ENCODE data around the gene C1RL. TPM values are rescaled to one million over a fixed set of nuclear protein-coding genes. Genes with fewer than 3 reads are reported as not detected.
A peak's percentile ranks its signal among the peaks of the same experiment; 100 is the strongest.

The C1RL gene
- total RNA-seq, 4 donors from 2014 or later = 64.8 to 159 (median 88.2) TPM

- Histone ChIP-seq H3K36me3 (peaks cover 15 to 50% (median 34%) of the 10 kb centered on the region in 4 donors), H3K4me1 (peaks cover 19 to 61% (median 54%) of the 10 kb centered on the region in 4 donors), H3K27me3 (no peaks in the 10 kb centered on the region), H3K9me3 (no peaks in the 10 kb centered on the region), H3K4me3 (peak overlapping the region; percentile 53 to 75 (median 61)), H3K27ac (replicated peaks in 1 of 4) (peak overlapping the region; percentile 81 to 88 (median 85))
- no peak for DNase-seq (ENCODE audit: extremely low spot score)
- intact Hi-C loops (cut with DNase I) = no loop called here
- peak; percentile 34 to 61 for TF ChIP-seq POLR2AphosphoS5 (IDR thresholded peaks at IDR 0.05)
- no peak for TF ChIP-seq POLR2A (IDR thresholded peaks at IDR 0.05; ENCODE audit: low read depth)
- WGBS = 74% methylated on average over 15 of the region's 16 CpGs
Measured at GRCh38 chr12:7090222-7090998, 18.6 kb downstream of the C1RL start.

GRCh38 chr12:7089196-7089871 is 19.7 kb downstream of the C1RL start:
- Histone ChIP-seq H3K27ac (replicated peaks in 1 of 4) (peak overlapping the region; percentile 81 to 88 (median 85)), H3K4me3 (peak overlapping the region; percentile 53 to 75 (median 61)), H3K9me3 (no peaks in the 10 kb centered on the region), H3K27me3 (no peaks in the 10 kb centered on the region), H3K36me3 (peaks cover 15 to 60% (median 44%) of the 10 kb centered on the region in 4 donors), H3K4me1 (peaks cover 19 to 61% (median 54%) of the 10 kb centered on the region in 4 donors)
- intact Hi-C loops (cut with DNase I) = no loop called here
- DNase-seq (ENCODE audit: extremely low spot score) = no peak
- WGBS = 73% methylated on average over 7 of the region's 11 CpGs
- TF ChIP-seq POLR2AphosphoS5 (IDR thresholded peaks at IDR 0.05) = peak in 1 of 2 donors; percentile 8
- no peak for TF ChIP-seq CTCF (IDR thresholded peaks at IDR 0.05)
- no peak for TF ChIP-seq EP300 (IDR thresholded peaks at IDR 0.05)

- Histone ChIP-seq H3K4me3 (no peak overlapping the region), H3K27ac (replicated peaks in 1 of 4) (peak overlapping the region in 1 of 4 donors; percentile 87), H3K27me3 (no peaks in the 10 kb centered on the region), H3K9me3 (no peaks in the 10 kb centered on the region), H3K36me3 (peaks cover 32 to 71% (median 57%) of the 10 kb centered on the region in 4 donors), H3K4me1 (peaks cover 9 to 38% (median 27%) of the 10 kb centered on the region in 4 donors)
- no peak for DNase-seq (ENCODE audit: extremely low spot score)
- intact Hi-C loops (cut with DNase I) = no loop called here
- TF ChIP-seq CTCF (IDR thresholded peaks at IDR 0.05) (no peak), POLR2AphosphoS5 (IDR thresholded peaks at IDR 0.05) (no peak), POLR2A (IDR thresholded peaks at IDR 0.05; ENCODE audit: low read depth) (no peak), EP300 (IDR thresholded peaks at IDR 0.05) (no peak)
Measured at GRCh38 chr12:7083125-7083524, 25.9 kb downstream of the C1RL start.

DNA sequence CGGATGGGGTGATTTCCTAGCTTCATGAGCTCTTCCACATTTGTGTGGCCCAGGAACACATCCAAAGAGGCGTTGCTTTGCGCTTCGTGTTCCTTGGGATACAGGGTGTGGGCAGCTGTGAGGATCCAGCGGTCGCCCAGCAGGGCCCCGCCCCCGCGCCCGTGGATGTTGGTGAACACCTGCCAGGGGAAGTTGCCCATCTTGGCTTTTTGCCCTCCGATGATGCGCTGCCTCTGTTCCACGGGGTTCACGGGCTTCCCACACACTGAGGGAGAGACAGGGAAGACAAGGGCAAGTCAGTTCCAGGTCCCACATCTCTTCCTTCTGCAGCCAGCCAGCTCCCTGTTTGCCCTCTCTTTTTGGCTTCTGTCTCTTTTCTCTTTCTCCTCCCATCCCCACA is 28.0 kb downstream of the C1RL start:
- intact Hi-C loops (cut with DNase I) = no loop called here
- Histone ChIP-seq H3K9me3 (no peaks in the 10 kb centered on the region), H3K36me3 (peaks cover 24 to 50% (median 44%) of the 10 kb centered on the region in 4 donors), H3K27ac (replicated peaks in 1 of 4) (peak overlapping the region; percentile 81 to 87 (median 82)), H3K4me1 (peaks cover 9 to 38% (median 28%) of the 10 kb centered on the region in 4 donors), H3K4me3 (no peak overlapping the region), H3K27me3 (no peaks in the 10 kb centered on the region)
- WGBS = 67% methylated on average over 2 of the region's 14 CpGs
- DNase-seq (ENCODE audit: extremely low spot score) = no peak
- no peak for TF ChIP-seq POLR2A (IDR thresholded peaks at IDR 0.05; ENCODE audit: low read depth)
- TF ChIP-seq CTCF (IDR thresholded peaks at IDR 0.05) = no peak
- TF ChIP-seq POLR2AphosphoS5 (IDR thresholded peaks at IDR 0.05) = no peak
- no peak for TF ChIP-seq EP300 (IDR thresholded peaks at IDR 0.05)

- Histone ChIP-seq H3K4me1 (peaks cover 9 to 38% (median 28%) of the 10 kb centered on the region in 4 donors), H3K27ac (replicated peaks in 1 of 4) (peak overlapping the region; percentile 81 to 87 (median 82)), H3K36me3 (peaks cover 24 to 38% (median 32%) of the 10 kb centered on the region in 4 donors), H3K27me3 (no peaks in the 10 kb centered on the region), H3K9me3 (no peaks in the 10 kb centered on the region), H3K4me3 (peak overlapping the region in 1 of 4 donors; percentile 14)
- TF ChIP-seq POLR2AphosphoS5 (IDR thresholded peaks at IDR 0.05) (no peak), EP300 (IDR thresholded peaks at IDR 0.05) (no peak)
- intact Hi-C loops (cut with DNase I) = no loop called here
- no peak for DNase-seq (ENCODE audit: extremely low spot score)
Measured at GRCh38 chr12:7079826-7080125, 29.2 kb downstream of the C1RL start.

All from esophagus muscularis mucosa (tissue), 4 donors.